Hepatocyte (in vitro differentiated cells): ENCODE results near the gene P4HA3. TPM values are rescaled to one million over a fixed set of nuclear protein-coding genes. Genes with fewer than 3 reads are reported as not detected.

Source experiments
- DNase-seq: peaks from one replicate; pipeline ENCODE4 v3.0.0-alpha.2; 2016; ENCODE audit warnings: low spot score
- H2AFZ ChIP-seq: fragments of 200-600 bp; sonication (generic); 2 replicates; pipeline ENCODE4 v1.6.0; 2016; ENCODE audit warnings: antibody characterized with exemption, mild to moderate bottlenecking
- H3K27ac ChIP-seq: fragments of 200-600 bp; sonication (generic); 2 replicates; pipeline ENCODE4 v1.5.1; 2016; ENCODE audit warnings: mild to moderate bottlenecking
- H3K27me3 ChIP-seq: fragments of 200-600 bp; sonication (generic); 2 replicates; pipeline ENCODE4 v1.6.1; 2016
- H3K36me3 ChIP-seq: fragments of 200-600 bp; sonication (generic); replicated peaks from 2 replicates; pipeline ENCODE4 v1.5.1; 2016; ENCODE audit warnings: low read depth; ENCODE audit not compliant: insufficient read depth
- H3K4me1 ChIP-seq: fragments of 200-600 bp; sonication (generic); 2 replicates; pipeline ENCODE4 v1.5.1; 2016; ENCODE audit warnings: mild to moderate bottlenecking, moderate library complexity; ENCODE audit not compliant: insufficient read depth
- H3K4me2 ChIP-seq: fragments of 200-600 bp; sonication (generic); 2 replicates; pipeline ENCODE4 v1.6.0; 2016
- H3K4me3 ChIP-seq: fragments of 200-600 bp; sonication (generic); 2 replicates; pipeline ENCODE4 v1.5.1; 2016; ENCODE audit warnings: mild to moderate bottlenecking
- H3K79me2 ChIP-seq: fragments of 200-600 bp; sonication (generic); 2 replicates; pipeline ENCODE4 v1.6.0; 2017; ENCODE audit warnings: mild to moderate bottlenecking
- H3K9me2 ChIP-seq: fragments of 200-600 bp; sonication (generic); replicated peaks from 2 replicates; pipeline ENCODE4 v1.6.0; 2017; ENCODE audit warnings: mild to moderate bottlenecking; ENCODE audit not compliant: insufficient read depth
- H3K9me3 ChIP-seq: fragments of 200-600 bp; sonication (generic); 2 replicates; pipeline ENCODE4 v1.5.1; 2016; ENCODE audit warnings: low read depth, mild to moderate bottlenecking
- H4K20me1 ChIP-seq: fragments of 200-600 bp; sonication (generic); 2 replicates; pipeline ENCODE4 v1.6.0; 2016; ENCODE audit warnings: mild to moderate bottlenecking; ENCODE audit not compliant: insufficient read depth, poor library complexity, severe bottlenecking
- EZH2 ChIP-seq: fragments of 200-600 bp; sonication (generic); IDR thresholded peaks from 2 replicates; pipeline ENCODE4 v1.6.1; 2016; ENCODE audit warnings: antibody characterized with exemption, mild to moderate bottlenecking, borderline replicate concordance
- EZH2phosphoT487 ChIP-seq: fragments of 200-600 bp; sonication (generic); IDR thresholded peaks from one replicate; pipeline ENCODE4 v1.6.1; 2018; ENCODE audit warnings: antibody characterized with exemption, mild to moderate bottlenecking, low read depth, moderate library complexity; ENCODE audit not compliant: unreplicated experiment, severe bottlenecking
- WGBS: methylation state at CpG from one replicate; pipeline ENCODE4 v1.1.6; 2016; ENCODE audit warnings: low lambda C conversion rate; ENCODE audit errors: missing lambda C conversion rate; 5-methylcytosine and 5-hydroxymethylcytosine counted together
- polyA plus RNA-seq: library from polyadenylated mRNA; unstranded; fragments of >200 nt; fragmentation: Nextera tagmentation; extraction: Ambion mirVana; gene quantifications from 2 replicates; pipeline ENCODE4 v1.2.1, GENCODE V29; 2016
- total RNA-seq: library from RNA; depleted of rRNA; stranded (reverse); fragments of >200 nt; gene quantifications from 2 replicates; pipeline ENCODE4 v1.2.3, GENCODE V29; 2014
- TF ChIP-seq, protein P1 (sequence below): fragments of 200-600 bp; sonication (generic); IDR thresholded peaks from 2 replicates; pipeline ENCODE4 v1.5.1; 2016; ENCODE audit warnings: antibody characterized with exemption, mild to moderate bottlenecking; ENCODE audit not compliant: poor library complexity

P4HA3 gene
- total and polyA plus RNA-seq, 2 experiments from 2014 or later = 1.3 to 2.3 TPM

DNA sequence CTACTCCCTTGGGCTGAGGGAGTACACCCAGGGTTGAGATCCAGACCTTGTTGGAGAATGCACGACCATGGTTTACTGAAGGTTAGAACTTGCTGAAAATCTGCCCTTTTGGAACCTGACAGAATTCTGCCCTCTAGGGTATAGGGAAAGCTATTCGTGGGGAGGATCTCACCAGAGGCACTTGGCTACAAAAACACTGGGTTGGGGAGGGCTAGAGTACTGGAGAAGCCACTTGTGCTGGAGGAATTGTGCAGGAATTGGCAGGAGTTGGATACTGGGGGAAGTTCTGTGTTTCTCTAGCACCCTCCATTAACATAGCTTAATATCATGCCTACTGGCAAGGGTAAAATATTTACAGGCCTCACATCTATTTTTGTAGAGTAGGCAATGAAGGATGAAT, 84.5 kb downstream of the P4HA3 start:
- 68% methylated on average over 2 of the region's 2 CpGs for WGBS
- no peaks in the 10 kb centered on the region for H3K27me3 ChIP-seq
- no peaks in the 10 kb centered on the region for H3K9me2 ChIP-seq
- H3K27ac ChIP-seq = no peak overlapping the region
- H3K9me3 ChIP-seq = no peaks in the 10 kb centered on the region
- no peak for DNase-seq
- no peak overlapping the region for H3K4me2 ChIP-seq
- H4K20me1 ChIP-seq = no peaks in the 10 kb centered on the region
- H3K79me2 ChIP-seq = no peaks in the 10 kb centered on the region
- no peaks in the 10 kb centered on the region for H3K36me3 ChIP-seq
- no peaks in the 10 kb centered on the region for H3K4me1 ChIP-seq
- no peak for TF ChIP-seq EZH2
- TF ChIP-seq, protein P1, sequence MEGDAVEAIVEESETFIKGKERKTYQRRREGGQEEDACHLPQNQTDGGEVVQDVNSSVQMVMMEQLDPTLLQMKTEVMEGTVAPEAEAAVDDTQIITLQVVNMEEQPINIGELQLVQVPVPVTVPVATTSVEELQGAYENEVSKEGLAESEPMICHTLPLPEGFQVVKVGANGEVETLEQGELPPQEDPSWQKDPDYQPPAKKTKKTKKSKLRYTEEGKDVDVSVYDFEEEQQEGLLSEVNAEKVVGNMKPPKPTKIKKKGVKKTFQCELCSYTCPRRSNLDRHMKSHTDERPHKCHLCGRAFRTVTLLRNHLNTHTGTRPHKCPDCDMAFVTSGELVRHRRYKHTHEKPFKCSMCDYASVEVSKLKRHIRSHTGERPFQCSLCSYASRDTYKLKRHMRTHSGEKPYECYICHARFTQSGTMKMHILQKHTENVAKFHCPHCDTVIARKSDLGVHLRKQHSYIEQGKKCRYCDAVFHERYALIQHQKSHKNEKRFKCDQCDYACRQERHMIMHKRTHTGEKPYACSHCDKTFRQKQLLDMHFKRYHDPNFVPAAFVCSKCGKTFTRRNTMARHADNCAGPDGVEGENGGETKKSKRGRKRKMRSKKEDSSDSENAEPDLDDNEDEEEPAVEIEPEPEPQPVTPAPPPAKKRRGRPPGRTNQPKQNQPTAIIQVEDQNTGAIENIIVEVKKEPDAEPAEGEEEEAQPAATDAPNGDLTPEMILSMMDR = no peak
- no peak for TF ChIP-seq EZH2phosphoT487
- no peak overlapping the region for H2AFZ ChIP-seq
- H3K4me3 ChIP-seq = no peak overlapping the region

- Histone ChIP-seq H3K79me2 (no peaks in the 10 kb centered on the region), H3K4me1 (peaks cover 6% of the 10 kb centered on the region), H3K9me2 (no peaks in the 10 kb centered on the region), H3K36me3 (no peaks in the 10 kb centered on the region), H4K20me1 (no peaks in the 10 kb centered on the region), H3K4me3 (no peak overlapping the region), H3K9me3 (no peaks in the 10 kb centered on the region), H3K27ac (no peak overlapping the region), H3K4me2 (no peak overlapping the region), H3K27me3 (no peaks in the 10 kb centered on the region), H2AFZ (no peak overlapping the region)
- 100% methylated on average over 4 of the region's 4 CpGs for WGBS
- TF ChIP-seq, protein P1 = no peak
- TF ChIP-seq EZH2phosphoT487 (no peak), EZH2 (no peak)
- no peak for DNase-seq
Measured at GRCh38 chr11:74225565-74225964, 85.9 kb downstream of the P4HA3 start.

GRCh38 chr11:74221816-74222215, 89.6 kb downstream of the P4HA3 start:
- WGBS = 52% methylated on average over 1 of the region's 1 CpG
- no peak overlapping the region for H3K4me3 ChIP-seq
- peaks cover 7% of the 10 kb centered on the region for H3K4me1 ChIP-seq
- TF ChIP-seq, protein P1 = no peak
- no peak for TF ChIP-seq EZH2
- no peak for TF ChIP-seq EZH2phosphoT487
- no peak overlapping the region for H3K4me2 ChIP-seq
- H3K9me3 ChIP-seq = no peaks in the 10 kb centered on the region
- H3K9me2 ChIP-seq = no peaks in the 10 kb centered on the region
- H4K20me1 ChIP-seq = no peaks in the 10 kb centered on the region
- H3K36me3 ChIP-seq = no peaks in the 10 kb centered on the region
- H3K27ac ChIP-seq = no peak overlapping the region
- no peaks in the 10 kb centered on the region for H3K79me2 ChIP-seq
- H2AFZ ChIP-seq = no peak overlapping the region
- DNase-seq = no peak
- no peaks in the 10 kb centered on the region for H3K27me3 ChIP-seq

DNA sequence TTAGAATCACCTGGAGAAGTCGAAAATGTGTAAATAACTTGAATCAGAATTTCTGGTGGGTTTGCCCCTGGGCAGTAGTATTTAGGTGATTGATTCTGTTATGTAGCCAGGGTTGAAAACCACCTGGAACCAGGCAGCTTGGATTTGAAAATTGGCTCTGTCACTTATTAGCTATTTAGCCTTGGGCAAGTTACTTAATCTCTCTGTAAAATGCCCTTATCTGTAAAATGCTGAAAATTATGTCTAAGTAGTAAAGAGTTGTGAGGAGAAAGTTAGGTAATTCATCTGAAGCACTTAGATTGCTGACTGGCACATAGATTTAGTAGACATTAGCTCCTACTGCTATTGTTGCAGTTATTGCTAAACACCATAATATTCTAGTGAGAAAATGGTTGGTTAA, 91.1 kb downstream of the P4HA3 start:
- no peaks in the 10 kb centered on the region for H4K20me1 ChIP-seq
- H3K79me2 ChIP-seq = no peaks in the 10 kb centered on the region
- TF ChIP-seq EZH2 (no peak), EZH2phosphoT487 (no peak)
- TF ChIP-seq, protein P1 = no peak
- WGBS = 63% methylated on average over 1 of the region's 1 CpG
- H2AFZ ChIP-seq = no peak overlapping the region
- H3K36me3 ChIP-seq = no peaks in the 10 kb centered on the region
- no peaks in the 10 kb centered on the region for H3K9me3 ChIP-seq
- H3K9me2 ChIP-seq = no peaks in the 10 kb centered on the region
- H3K4me3 ChIP-seq = no peak overlapping the region
- no peak overlapping the region for H3K27ac ChIP-seq
- H3K27me3 ChIP-seq = no peaks in the 10 kb centered on the region
- H3K4me2 ChIP-seq = no peak overlapping the region
- DNase-seq = no peak
- peaks cover 7% of the 10 kb centered on the region for H3K4me1 ChIP-seq
